ENCODE data around the gene NHEJ1.

The NHEJ1 gene

GRCh38 chr2:219045937-219046550, 114.6 kb downstream of the NHEJ1 start:
- H3K4me3 ChIP-seq (ENCODE audit: low read length): no peak overlapping the region
- DNase-seq (ENCODE audit: low read depth, low spot score): peak; percentile 14

GRCh38 chr2:219042750-219043149, 117.9 kb downstream of the NHEJ1 start:
- DNase-seq (ENCODE audit: low read depth, low spot score): no peak
- no peak overlapping the region for H3K4me3 ChIP-seq (ENCODE audit: low read length)

- no peak overlapping the region for H3K4me3 ChIP-seq (ENCODE audit: low read length)
- DNase-seq (ENCODE audit: low read depth, low spot score): no peak
Observed at GRCh38 chr2:219042157-219042556, 118.5 kb downstream of the NHEJ1 start.

- H3K4me3 ChIP-seq (ENCODE audit: low read length): peak within 1 kb of the TSS; percentile 57
- peak; percentile 32 for DNase-seq (ENCODE audit: low read depth, low spot score)
Observed at GRCh38 chr2:219041252-219041651, 119.4 kb downstream of the NHEJ1 start, which contains the start of gene CFAP65. Gene CFAP65, minus strand, starts transcription at chr2:219041516. Its CDS starts 2,468 bp downstream, at chr2:219039048.

- DNase-seq (ENCODE audit: low read depth, low spot score): no peak
- H3K4me3 ChIP-seq (ENCODE audit: low read length): no peak overlapping the region
Observed at GRCh38 chr2:219038600-219038999, 122.0 kb downstream of the NHEJ1 start.

DNA sequence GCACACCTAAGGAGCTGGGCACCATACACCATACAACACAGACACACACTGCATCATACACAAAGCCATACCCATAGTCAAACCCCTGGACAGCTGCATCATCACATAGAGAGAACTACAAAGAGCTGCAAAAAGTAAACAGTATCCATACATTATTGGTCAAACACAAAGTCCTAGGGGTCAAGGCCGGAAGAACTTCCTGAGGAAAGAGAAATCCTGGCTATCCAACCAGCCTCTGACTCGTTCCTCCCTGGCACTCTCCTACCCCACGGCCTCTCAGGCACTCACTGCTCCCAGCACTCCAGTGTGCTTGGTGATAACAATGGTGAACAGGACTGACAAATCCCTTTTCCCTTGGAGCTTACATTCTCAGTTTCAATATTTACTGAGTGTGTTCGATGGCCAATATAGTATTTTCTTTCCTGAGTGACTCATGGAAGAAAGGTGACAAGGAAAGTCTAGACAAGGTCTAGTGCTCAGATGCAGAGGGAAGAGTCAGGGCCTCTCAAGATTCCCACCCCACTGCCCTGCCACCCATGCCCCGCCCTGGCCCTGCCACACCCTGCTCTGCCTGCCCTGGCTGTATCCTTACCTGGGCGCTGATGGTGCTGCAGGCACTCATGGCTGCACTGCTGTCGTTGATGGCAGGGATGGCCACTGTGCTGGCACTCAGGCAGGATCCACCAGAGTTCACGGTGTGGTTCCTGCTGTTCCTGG, 122.7 kb downstream of the NHEJ1 start:
- H3K4me3 ChIP-seq (ENCODE audit: low read length): no peak overlapping the region
- DNase-seq (ENCODE audit: low read depth, low spot score): no peak

- no peak overlapping the region for H3K4me3 ChIP-seq (ENCODE audit: low read length)
- DNase-seq (ENCODE audit: low read depth, low spot score): no peak
Observed at GRCh38 chr2:219035942-219036341, 124.7 kb downstream of the NHEJ1 start.

DNA sequence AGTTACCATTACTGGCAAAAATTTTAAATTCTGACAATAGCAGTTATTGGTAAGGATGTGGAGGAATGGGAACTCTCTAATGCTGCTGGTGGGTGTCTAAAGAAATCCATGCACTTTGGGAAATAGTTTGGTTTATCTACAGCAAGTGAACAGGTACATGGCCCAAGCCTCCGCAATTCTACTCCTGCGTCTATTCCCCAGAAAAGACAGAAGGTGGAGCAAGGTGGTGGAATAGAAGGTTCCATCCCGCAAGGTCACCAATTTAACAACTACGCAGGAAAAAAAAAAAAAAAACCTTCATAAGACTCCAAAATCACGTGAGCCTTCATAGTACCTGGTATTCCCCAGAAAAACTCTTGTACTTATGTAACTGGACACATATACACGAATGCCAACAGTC, 125.8 kb downstream of the NHEJ1 start:
- no peak overlapping the region for H3K4me3 ChIP-seq (ENCODE audit: low read length)
- DNase-seq (ENCODE audit: low read depth, low spot score): no peak

DNA sequence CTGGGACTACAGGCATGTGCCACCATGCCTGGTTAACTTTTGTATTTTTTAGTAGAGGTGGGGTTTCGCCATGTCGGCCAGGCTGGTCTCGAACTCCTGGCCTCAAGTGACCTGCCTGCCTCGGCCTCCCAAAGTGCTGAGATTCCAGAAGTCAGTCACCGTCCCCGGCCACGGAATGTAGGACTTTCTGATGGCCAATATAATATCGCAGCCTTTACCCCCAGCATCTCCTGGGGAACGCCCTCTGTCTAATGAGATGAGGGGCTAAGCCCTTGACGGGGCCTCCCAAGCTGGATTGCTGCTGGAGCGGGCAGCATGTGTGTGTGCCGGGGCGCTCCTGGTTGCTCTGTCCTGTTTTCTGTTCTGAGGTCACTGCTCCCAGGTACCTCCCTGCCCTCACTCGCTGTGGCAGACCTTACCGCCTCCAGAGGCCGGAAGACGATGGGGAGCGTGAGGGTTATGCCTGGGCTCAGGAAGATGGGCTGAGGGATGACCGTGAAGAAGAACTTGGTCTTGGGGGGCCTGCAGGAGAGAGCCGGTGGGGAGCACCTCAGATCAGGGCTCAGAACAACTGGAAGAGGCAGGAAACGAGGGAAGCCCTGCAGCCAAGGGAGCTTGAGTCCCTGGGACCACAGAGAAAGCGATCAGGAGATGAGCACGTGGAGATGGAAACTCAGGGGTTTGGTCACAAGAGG, 128.4 kb downstream of the NHEJ1 start:
- no peak for DNase-seq (ENCODE audit: low read depth, low spot score)
- no peak overlapping the region for H3K4me3 ChIP-seq (ENCODE audit: low read length)

DNA sequence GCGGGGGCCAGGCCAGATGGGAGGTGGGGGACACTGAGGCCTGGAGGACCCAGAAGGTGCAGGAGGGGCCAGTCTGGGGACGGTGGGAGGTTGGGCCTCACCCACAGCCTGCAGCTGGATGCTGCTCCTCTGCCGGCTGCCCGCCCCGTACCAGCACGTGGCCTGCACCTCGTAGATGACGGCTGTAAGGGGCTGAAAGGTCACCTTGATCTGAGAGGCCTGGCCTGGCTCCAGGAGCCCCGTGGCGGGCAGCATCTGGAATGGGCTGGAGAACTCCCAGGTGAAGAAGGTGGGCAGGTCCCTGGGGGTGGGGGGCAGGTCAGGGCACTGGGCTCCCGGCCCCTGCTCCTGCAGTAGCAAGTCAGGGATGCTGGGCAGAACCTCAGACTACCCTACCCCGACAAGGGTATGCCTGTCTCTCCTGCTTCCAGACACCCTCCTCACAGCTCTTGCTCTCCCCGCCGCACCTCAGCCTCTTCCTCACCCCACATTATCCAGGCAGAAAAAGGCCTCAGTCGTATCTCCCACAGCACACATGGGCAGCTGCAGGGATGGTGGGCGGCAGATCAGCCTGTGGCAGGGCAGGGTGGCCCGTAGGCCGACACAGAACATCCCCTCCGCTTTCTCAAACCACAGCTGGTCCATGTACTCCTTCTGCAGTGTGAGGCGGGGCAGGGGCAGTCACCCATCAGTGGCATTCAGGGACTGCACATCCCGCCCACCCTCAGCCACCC, 129.4 kb downstream of the NHEJ1 start:
- no peak overlapping the region for H3K4me3 ChIP-seq (ENCODE audit: low read length)
- DNase-seq (ENCODE audit: low read depth, low spot score): no peak

DNA sequence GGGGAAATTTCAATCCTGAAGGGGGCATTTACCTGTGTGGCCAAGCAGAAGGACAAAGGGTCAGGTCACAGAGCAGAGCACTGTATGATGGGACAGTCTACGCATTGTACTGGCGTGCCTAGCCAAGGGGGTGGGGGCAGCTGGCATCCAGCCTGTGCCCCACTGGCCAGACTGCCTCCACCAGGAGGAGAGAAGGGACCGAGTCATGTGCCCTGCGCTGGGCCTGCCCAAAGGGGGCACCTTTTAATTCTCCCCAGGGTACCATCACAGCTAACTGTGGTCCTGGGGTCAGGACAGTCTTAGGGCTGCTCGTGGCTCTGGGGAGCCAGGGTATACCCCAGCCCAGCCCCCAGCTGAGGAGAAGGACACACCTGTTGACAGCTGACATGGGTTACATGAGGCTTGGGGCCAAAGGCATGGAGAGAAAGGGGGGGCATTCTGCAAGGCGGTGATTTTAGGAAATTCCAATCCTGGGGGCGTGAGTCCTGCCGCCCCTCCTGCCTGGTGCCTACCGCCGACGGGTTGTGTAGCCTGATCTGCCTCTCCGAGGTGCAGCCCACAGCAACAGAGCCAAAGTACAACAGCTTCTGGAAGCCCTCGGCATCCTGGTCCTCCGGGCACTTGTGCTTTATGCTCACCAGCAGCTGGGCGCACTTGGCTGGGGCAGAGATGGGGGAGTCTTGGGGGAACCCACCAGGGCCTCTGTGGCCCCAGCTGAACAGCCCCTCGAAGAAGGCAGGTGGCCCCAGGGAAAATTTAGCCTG, 130.3 kb downstream of the NHEJ1 start:
- H3K4me3 ChIP-seq (ENCODE audit: low read length): no peak overlapping the region
- DNase-seq (ENCODE audit: low read depth, low spot score): no peak

GRCh38 chr2:219029829-219030165, 130.8 kb downstream of the NHEJ1 start:
- peak; percentile 49 for DNase-seq (ENCODE audit: low read depth, low spot score)
- H3K4me3 ChIP-seq (ENCODE audit: low read length): no peak overlapping the region

DNA sequence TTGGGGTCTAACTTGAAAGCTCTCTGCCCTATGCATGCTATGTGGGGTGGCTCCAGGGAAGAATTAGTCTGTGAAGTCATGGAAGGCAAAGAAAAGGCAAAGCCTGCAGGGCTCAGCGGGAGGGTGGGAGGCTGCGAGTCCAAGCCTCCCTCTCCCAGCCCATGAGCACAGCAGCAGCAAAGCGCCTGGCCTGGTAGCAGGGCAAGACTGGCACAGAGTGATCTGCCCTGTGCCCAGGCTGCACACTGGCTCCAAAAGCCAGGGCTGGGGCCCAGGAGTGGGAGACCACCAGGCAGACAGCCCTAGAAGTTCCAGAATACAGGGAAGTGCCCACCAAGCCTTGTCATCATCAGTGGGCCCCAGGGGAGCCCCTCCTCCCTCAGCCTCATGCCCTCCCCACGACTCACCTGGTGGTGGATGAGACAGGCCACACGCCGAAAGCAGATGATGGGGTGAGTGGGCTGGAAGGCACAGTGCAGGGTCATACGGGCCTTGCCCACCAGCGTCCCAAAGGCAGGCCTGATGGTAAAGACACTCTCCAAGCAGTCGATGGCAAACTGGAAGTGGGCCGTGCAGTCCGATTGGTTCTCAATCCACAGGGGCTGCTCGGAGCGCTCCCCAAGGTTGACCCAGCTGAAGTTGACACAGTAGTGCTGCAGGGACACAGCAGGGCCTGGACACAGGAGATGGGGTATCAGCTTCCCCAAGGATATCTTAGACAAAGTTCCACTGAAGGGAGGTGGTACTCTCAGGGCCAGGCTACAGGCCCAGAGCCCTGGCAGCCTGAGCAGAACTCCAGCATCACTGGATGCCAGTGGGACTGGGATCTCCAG, 131.4 kb downstream of the NHEJ1 start:
- H3K4me3 ChIP-seq (ENCODE audit: low read length): no peak overlapping the region
- DNase-seq (ENCODE audit: low read depth, low spot score): no peak

DNA sequence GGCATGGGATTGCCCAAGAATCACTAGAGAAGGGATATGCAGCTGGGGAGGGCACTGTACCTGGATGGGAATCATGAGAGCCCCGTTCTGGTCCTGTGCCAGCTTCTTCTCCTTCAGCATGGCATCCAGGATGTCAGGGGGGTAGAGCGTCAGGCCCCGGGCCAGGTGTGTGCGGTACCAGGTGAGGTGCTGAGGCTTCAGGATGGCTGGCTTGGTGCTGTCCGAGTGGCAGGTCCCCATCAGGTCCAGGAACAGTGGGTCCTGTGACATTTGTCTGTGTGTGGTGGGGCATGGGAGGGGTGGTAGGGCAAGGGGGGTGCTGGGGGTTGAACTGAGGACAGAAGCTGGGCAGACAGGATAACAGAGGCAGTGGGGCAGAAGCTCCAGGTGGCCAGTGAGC, 132.5 kb downstream of the NHEJ1 start:
- DNase-seq (ENCODE audit: low read depth, low spot score): no peak
- no peak overlapping the region for H3K4me3 ChIP-seq (ENCODE audit: low read length)

DNA sequence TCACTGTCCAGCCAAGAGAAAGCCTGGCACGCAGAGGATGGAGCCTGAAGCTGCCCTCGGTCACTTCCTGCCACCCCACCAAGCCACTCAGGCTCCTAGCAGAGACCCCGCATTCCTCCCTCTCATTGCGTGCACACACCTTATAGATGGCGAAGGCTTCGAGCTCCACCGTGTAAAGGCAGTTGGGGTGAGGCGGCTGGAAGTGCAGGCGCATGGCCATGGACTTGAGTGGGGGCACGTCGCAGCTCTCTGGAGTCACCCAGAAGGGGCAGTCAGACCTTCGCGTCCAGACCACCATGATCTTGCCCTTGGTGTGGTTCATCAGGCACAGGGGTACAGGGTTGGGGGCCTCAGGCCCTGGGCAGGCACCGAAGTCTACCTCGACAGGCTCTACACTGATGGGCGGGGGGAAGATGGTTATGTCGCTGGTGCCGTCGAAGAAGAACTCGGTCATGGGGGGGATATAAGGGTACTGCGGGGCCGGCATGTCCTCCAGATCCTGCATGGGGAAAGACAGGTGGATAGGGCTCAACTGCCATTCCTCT, 133.0 kb downstream of the NHEJ1 start:
- no peak for DNase-seq (ENCODE audit: low read depth, low spot score)
- H3K4me3 ChIP-seq (ENCODE audit: low read length): no peak overlapping the region

GRCh38 chr2:219026946-219027345, 133.7 kb downstream of the NHEJ1 start:
- no peak overlapping the region for H3K4me3 ChIP-seq (ENCODE audit: low read length)
- no peak for DNase-seq (ENCODE audit: low read depth, low spot score)

DNA sequence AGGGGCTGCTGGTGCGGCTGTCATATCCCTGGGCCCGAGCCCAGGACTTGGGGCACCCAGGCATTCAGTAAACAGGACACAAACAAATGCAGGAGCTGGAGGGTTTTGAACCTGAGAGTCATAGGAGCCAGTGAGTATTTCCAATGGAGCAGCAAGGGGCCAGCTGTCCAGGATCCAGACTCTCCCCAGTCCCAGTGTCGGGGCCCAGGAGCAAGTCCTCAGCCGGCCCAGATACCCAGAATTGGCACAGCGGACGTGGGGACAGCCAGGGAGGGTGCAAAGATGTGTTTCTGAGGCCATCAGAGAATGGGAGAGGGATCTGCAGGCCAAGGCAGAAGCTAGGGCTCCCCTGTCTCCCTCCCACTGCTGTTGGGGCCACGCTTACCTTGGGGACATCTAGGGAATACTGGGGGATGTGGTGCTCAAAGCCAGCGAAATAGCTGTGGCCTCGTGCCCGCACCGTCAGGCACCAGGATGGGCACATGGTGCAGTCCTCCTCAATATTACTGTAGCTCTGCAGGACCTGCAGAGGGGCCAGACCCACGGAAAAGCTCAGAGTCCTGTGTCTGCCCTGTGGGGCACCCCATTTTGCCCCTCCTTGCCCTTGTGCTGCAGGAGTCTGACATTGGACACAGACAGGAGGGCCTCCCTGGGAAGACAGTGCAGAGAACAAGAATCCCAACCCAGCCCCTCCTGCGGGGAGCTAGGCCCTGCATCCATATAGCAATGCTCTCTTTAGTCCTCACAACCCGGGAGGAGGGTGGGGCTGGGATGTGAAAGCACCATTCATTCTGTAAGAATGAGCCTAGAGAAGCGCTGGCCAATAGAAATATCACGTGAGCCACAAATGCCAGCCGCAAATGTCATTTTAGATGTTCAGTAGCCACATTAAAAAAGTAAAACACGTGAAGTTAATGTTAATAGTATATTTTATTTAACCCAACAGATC, 134.7 kb downstream of the NHEJ1 start:
- DNase-seq (ENCODE audit: low read depth, low spot score): no peak
- no peak overlapping the region for H3K4me3 ChIP-seq (ENCODE audit: low read length)

Measured in Jurkat, Clone E6-1 (cell line).